Renal cortex interstitium (tissue), 11 donors: ENCODE results near the gene TBC1D22B. TPM values are rescaled to one million over a fixed set of nuclear protein-coding genes. Genes with fewer than 3 reads are reported as not detected.

Source experiments
- DNase-seq, 11 donors: peaks; one replicate each; pipeline ENCODE4 v3.0.0-alpha.2; 2013; ENCODE audit warnings: low read depth in 9 of 11, low spot score in 4 of 11; ENCODE audit errors: extremely low read depth in 1 of 11
- polyA plus RNA-seq, 3 donors: library from polyadenylated mRNA; unstranded; fragments of 120-200 nt; gene quantifications; one replicate each; pipeline ENCODE4 v1.2.1, GENCODE V29; 2013; ENCODE audit not compliant: insufficient read length in 3 of 3

Gene TBC1D22B
- polyA plus RNA-seq, 3 donors: 13.4 to 14.4 (median 14.0) TPM

- no peak for DNase-seq
Measured at GRCh38 chr6:37236921-37237320, 20.7 kb upstream of the TBC1D22B start.

- no peak for DNase-seq
Measured at GRCh38 chr6:37237789-37238188, 19.8 kb upstream of the TBC1D22B start.

GRCh38 chr6:37238381-37238780 is 19.2 kb upstream of the TBC1D22B start:
- DNase-seq: no peak

- no peak for DNase-seq
Measured at GRCh38 chr6:37239526-37239925, 18.0 kb upstream of the TBC1D22B start.

- peak in 9 of 11 donors; percentile 63 to 84 (median 74) for DNase-seq
Measured at GRCh38 chr6:37239950-37240713, 17.4 kb upstream of the TBC1D22B start.

GRCh38 chr6:37241131-37241530 is 16.4 kb upstream of the TBC1D22B start:
- no peak for DNase-seq

- DNase-seq: no peak
Measured at GRCh38 chr6:37241775-37242428, 15.7 kb upstream of the TBC1D22B start.

- DNase-seq: no peak
Measured at GRCh38 chr6:37242429-37243052, 15.0 kb upstream of the TBC1D22B start.

- no peak for DNase-seq
Measured at GRCh38 chr6:37243131-37243815, 14.3 kb upstream of the TBC1D22B start.

- DNase-seq: no peak
Measured at GRCh38 chr6:37243816-37244370, 13.7 kb upstream of the TBC1D22B start.

GRCh38 chr6:37244430-37245310 is 12.9 kb upstream of the TBC1D22B start:
- peak; percentile 77 to 93 (median 90) for DNase-seq

GRCh38 chr6:37251211-37251780 is 6.3 kb upstream of the TBC1D22B start:
- DNase-seq: no peak

- DNase-seq: no peak
Measured at GRCh38 chr6:37253486-37254007, 4.0 kb upstream of the TBC1D22B start.

GRCh38 chr6:37254881-37255280 is 2.7 kb upstream of the TBC1D22B start:
- no peak for DNase-seq

- no peak for DNase-seq
Measured at GRCh38 chr6:37256692-37257319, 766 bp upstream of the TBC1D22B start.

- no peak for DNase-seq
Measured at GRCh38 chr6:37257320-37257633, 295 bp upstream of the TBC1D22B start.

GRCh38 chr6:37258405-37259105 is 983 bp downstream of the TBC1D22B start:
- no peak for DNase-seq
